Osteocyte (in vitro differentiated cells): ENCODE data around the gene EDAR. TPM values are rescaled to one million over a fixed set of nuclear protein-coding genes. Genes with fewer than 3 reads are reported as not detected.

Experiments
- DNase-seq: peaks from one replicate; pipeline ENCODE4 v3.0.0; 2021; ENCODE audit warnings: mixed read lengths; ENCODE audit not compliant: unreplicated experiment; ENCODE audit errors: extremely low spot score
- H3K27ac Mint-ChIP-seq: one replicate; pipeline ENCODE4 v1.8.0; 2021; ENCODE audit warnings: mild to moderate bottlenecking, mixed read lengths; ENCODE audit not compliant: unreplicated experiment
- H3K27me3 Mint-ChIP-seq: one replicate; pipeline ENCODE4 v1.8.0; 2021; ENCODE audit warnings: mixed read lengths; ENCODE audit not compliant: unreplicated experiment
- H3K36me3 Mint-ChIP-seq: one replicate; pipeline ENCODE4 v1.8.0; 2021; ENCODE audit warnings: mixed read lengths; ENCODE audit not compliant: unreplicated experiment
- H3K4me1 Mint-ChIP-seq: one replicate; pipeline ENCODE4 v1.8.0; 2021; ENCODE audit warnings: mixed read lengths; ENCODE audit not compliant: unreplicated experiment
- H3K4me3 Mint-ChIP-seq: one replicate; pipeline ENCODE4 v1.8.0; 2021; ENCODE audit warnings: mild to moderate bottlenecking, moderate library complexity, mixed read lengths; ENCODE audit not compliant: unreplicated experiment
- H3K9me3 Mint-ChIP-seq: one replicate; pipeline ENCODE4 v1.8.0; 2021; ENCODE audit warnings: mixed read lengths; ENCODE audit not compliant: unreplicated experiment
- CTCF ChIP-seq: fragments of 200-600 bp; sonication (generic); IDR thresholded peaks from 2 replicates; pipeline ENCODE4 v1.5.0; 2021; ENCODE audit warnings: antibody characterized with exemption, mild to moderate bottlenecking, moderate library complexity
- total RNA-seq: library from RNA; stranded (reverse); gene quantifications from 2 replicates; pipeline ENCODE4 v1.2.1, GENCODE V29; 2021

The EDAR gene
- total RNA-seq, 1 donor from 2014 or later, result not detected

DNA sequence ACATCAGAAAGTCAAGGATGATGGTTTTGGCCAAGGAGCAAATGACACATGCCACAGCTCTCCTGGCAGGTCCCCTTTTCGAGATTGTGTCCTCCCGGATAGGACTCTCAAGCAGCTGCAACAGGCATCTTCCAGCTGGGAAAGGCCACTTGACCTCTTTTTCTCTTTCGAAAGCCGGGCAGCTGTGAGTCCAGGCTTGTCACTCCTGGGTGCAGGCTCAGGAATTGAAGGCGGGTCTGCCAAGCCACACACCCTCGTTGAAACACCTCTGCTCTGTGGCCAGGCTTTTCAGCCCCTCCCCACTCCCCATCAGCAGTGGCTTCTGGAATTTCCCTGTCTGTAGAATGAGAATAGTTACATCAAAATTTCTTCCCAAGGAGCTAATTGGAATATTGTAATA, 104.4 kb downstream of the EDAR start:
- TF ChIP-seq CTCF, result no peak
- no peaks in the 10 kb centered on the region for H3K4me1 Mint-ChIP-seq
- H3K27ac Mint-ChIP-seq, result no peak overlapping the region
- H3K9me3 Mint-ChIP-seq, result peaks cover 57% of the 10 kb centered on the region
- DNase-seq, result no peak
- no peaks in the 10 kb centered on the region for H3K27me3 Mint-ChIP-seq
- peaks cover 14% of the 10 kb centered on the region for H3K36me3 Mint-ChIP-seq
- no peak overlapping the region for H3K4me3 Mint-ChIP-seq

DNA sequence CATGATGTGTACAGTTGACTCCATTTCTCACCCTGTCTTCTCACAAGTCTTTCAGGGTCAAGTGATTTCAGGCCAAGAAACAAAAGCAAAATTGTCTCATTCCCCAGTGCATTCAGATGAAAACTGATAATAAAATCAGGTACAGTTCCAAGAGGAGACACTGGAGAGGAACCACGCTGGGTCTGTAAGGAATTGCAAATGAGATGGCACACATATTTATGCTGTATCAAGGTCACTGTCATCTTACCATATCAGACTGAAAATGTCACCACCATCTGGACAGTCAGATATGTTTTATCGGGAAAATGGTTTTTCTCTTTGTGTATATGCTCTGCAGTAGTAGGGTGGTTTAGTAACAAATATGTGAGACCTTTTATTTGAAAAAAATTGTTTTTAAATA, 110.7 kb downstream of the EDAR start:
- H3K36me3 Mint-ChIP-seq, result peaks cover 9% of the 10 kb centered on the region
- no peaks in the 10 kb centered on the region for H3K4me1 Mint-ChIP-seq
- DNase-seq, result no peak
- peaks cover 30% of the 10 kb centered on the region for H3K9me3 Mint-ChIP-seq
- no peaks in the 10 kb centered on the region for H3K27me3 Mint-ChIP-seq
- H3K4me3 Mint-ChIP-seq, result no peak overlapping the region
- H3K27ac Mint-ChIP-seq, result no peak overlapping the region
- TF ChIP-seq CTCF, result no peak

- H3K4me1 Mint-ChIP-seq, result no peaks in the 10 kb centered on the region
- H3K9me3 Mint-ChIP-seq, result peaks cover 28% of the 10 kb centered on the region
- H3K27me3 Mint-ChIP-seq, result no peaks in the 10 kb centered on the region
- no peak for TF ChIP-seq CTCF
- no peak for DNase-seq
- H3K36me3 Mint-ChIP-seq, result peaks cover 9% of the 10 kb centered on the region
- no peak overlapping the region for H3K4me3 Mint-ChIP-seq
- H3K27ac Mint-ChIP-seq, result no peak overlapping the region
Measured at GRCh38 chr2:108877506-108877905, 111.5 kb downstream of the EDAR start.

DNA sequence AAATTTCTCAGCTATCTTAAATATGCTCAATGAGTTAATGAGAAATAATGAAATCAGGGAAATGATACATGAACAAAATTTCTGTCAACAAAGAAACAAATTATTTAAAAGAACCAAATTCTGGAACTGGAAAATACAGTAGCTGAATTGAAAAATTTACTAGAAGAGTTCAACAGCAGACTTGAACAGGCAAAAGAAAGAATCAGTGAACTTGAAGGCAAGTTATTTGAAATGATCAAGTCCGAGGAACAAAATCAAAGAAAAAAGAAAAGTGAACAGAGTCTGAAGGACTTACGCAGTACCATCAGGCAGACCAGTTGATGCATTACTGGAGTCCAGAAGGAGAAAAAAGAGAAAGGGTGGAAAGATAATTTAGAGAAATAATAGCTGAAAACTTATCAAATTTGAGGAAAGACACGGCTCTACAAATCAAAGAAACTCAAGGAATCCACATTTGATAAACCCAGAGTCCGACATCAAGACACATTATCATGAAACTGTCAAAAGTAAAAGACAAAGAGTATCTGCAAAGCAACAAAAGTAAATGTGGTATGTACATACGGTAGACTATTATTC, 118.9 kb downstream of the EDAR start:
- H3K36me3 Mint-ChIP-seq, result peaks cover 18% of the 10 kb centered on the region
- TF ChIP-seq CTCF, result no peak
- no peaks in the 10 kb centered on the region for H3K4me1 Mint-ChIP-seq

DNA sequence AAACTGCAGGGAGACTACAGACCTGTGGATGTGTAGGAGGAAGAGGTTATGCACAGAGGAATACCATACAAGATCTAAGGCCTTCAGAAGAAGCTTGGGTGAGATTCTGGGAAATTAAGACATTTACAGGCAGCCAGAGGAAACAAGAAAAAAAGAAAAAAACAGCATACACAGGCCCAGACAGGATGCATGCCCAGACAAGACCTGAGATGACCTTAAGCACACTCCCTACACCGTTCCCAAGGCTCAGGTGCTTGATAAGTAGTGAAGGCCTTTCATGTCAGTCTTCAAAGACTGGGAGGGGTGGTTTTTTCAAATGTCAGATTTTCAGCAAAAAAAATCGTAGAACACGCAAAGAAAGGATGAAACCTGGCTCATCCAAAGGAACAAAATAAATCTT, 119.5 kb downstream of the EDAR start:
- H3K4me3 Mint-ChIP-seq, result no peak overlapping the region
- H3K36me3 Mint-ChIP-seq, result peaks cover 18% of the 10 kb centered on the region
- H3K27me3 Mint-ChIP-seq, result no peaks in the 10 kb centered on the region
- no peak overlapping the region for H3K27ac Mint-ChIP-seq
- peaks cover 22% of the 10 kb centered on the region for H3K9me3 Mint-ChIP-seq
- H3K4me1 Mint-ChIP-seq, result no peaks in the 10 kb centered on the region
- TF ChIP-seq CTCF, result no peak
- no peak for DNase-seq

More for the DNA sequence above, 118.9 kb downstream of the EDAR start:
- no peak overlapping the region for H3K4me3 Mint-ChIP-seq
- no peak for DNase-seq
- no peaks in the 10 kb centered on the region for H3K27me3 Mint-ChIP-seq
- peaks cover 22% of the 10 kb centered on the region for H3K9me3 Mint-ChIP-seq
- H3K27ac Mint-ChIP-seq, result no peak overlapping the region
